IMR-90 (cell line): ENCODE results near the gene NKX1-1. TPM values are rescaled to one million over a fixed set of nuclear protein-coding genes. Genes with fewer than 3 reads are reported as not detected.

ENCODE experiments used
- ATAC-seq: fragments of 200-7000 bp; cut with Tn5 transposase; 2 replicates; pipeline ENCODE4 v1.9.1; 2020; ENCODE audit warnings: low read depth, mild to moderate bottlenecking, moderate library complexity
- BruUV-seq: library from RNA; stranded (reverse); fragments of 400-500 nt; replicated peaks from 2 replicates; lab custom pipeline; 2021; lab: Mats Ljungman, UMichigan
- CTCF ChIA-PET: fragments of 300-600 bp; formaldehyde crosslinking; extraction: SDS; loops from one replicate; lab custom pipeline; 2021; ENCODE audit warnings: antibody characterized with exemption; lab: Yijun Ruan, JAX
- POLR2A ChIA-PET: fragments of 300-600 bp; sonication (Branson Sonifier 250); formaldehyde crosslinking; loops from one replicate; lab custom pipeline; 2022; ENCODE audit warnings: antibody characterized with exemption; ENCODE audit not compliant: unreplicated experiment; lab: Charles Lee
- DNase-seq: peaks from one replicate; pipeline ENCODE4 v3.0.0; 2013
- H2AFZ ChIP-seq: replicated peaks from 2 replicates; pipeline ENCODE3; 2013; ENCODE audit warnings: low read length, mild to moderate bottlenecking; ENCODE audit not compliant: poor library complexity
- H2AK5ac ChIP-seq: 2 replicates; pipeline ENCODE4 v1.6.1; 2013; ENCODE audit warnings: low read depth, low read length, inconsistent platforms
- H2AK9ac ChIP-seq: replicated peaks from 2 replicates; pipeline ENCODE3; 2013; ENCODE audit warnings: mild to moderate bottlenecking, low read depth, low read length, moderate library complexity; ENCODE audit not compliant: poor library complexity
- H2BK120ac ChIP-seq: 2 replicates; pipeline ENCODE4 v1.6.1; 2013; ENCODE audit warnings: low read depth, low read length, inconsistent platforms
- H2BK15ac ChIP-seq: 3 replicates; pipeline ENCODE4 v1.6.1; 2013; ENCODE audit warnings: low read depth, low read length, inconsistent platforms
- H2BK20ac ChIP-seq: 2 replicates; pipeline ENCODE4 v1.6.1; 2013; ENCODE audit warnings: low read depth, mild to moderate bottlenecking, inconsistent platforms, low read length, moderate library complexity
- H2BK5ac ChIP-seq: 2 replicates; pipeline ENCODE4 v1.6.1; 2013; ENCODE audit warnings: mild to moderate bottlenecking, low read depth, low read length, inconsistent platforms; ENCODE audit not compliant: poor library complexity, severe bottlenecking
- H3K14ac ChIP-seq: replicated peaks from 2 replicates; pipeline ENCODE4 v1.6.1; 2013; ENCODE audit warnings: low read depth, low read length, inconsistent platforms
- H3K18ac ChIP-seq: 2 replicates; pipeline ENCODE4 v1.6.1; 2013; ENCODE audit warnings: low read depth, low read length, control low read depth
- H3K23ac ChIP-seq: 2 replicates; pipeline ENCODE4 v1.6.1; 2013; ENCODE audit warnings: low read depth, low read length, inconsistent platforms
- H3K27ac ChIP-seq: 2 replicates; pipeline ENCODE4 v1.5.1; 2013; ENCODE audit warnings: mild to moderate bottlenecking, control low read depth, low read length; ENCODE audit not compliant: insufficient read depth
- H3K27me3 ChIP-seq: 2 replicates; pipeline ENCODE4 v1.6.1; 2013; ENCODE audit warnings: low read length; ENCODE audit not compliant: control insufficient read depth, insufficient read depth
- H3K36me3 ChIP-seq: 2 replicates; pipeline ENCODE4 v1.6.1; 2013; ENCODE audit warnings: low read length, mixed read lengths; ENCODE audit not compliant: control insufficient read depth, insufficient read depth
- H3K4ac ChIP-seq: 2 replicates; pipeline ENCODE4 v1.6.1; 2013; ENCODE audit warnings: low read depth, low read length, inconsistent platforms
- H3K4me1 ChIP-seq: 2 replicates; pipeline ENCODE4 v1.6.1; 2013; ENCODE audit warnings: low read length, mixed read lengths; ENCODE audit not compliant: control insufficient read depth, insufficient read depth
- H3K4me2 ChIP-seq: 2 replicates; pipeline ENCODE4 v1.6.1; 2013; ENCODE audit warnings: low read depth, mild to moderate bottlenecking, control low read depth, low read length, moderate library complexity
- H3K4me3 ChIP-seq: 2 replicates; pipeline ENCODE4 v1.5.1; 2013; ENCODE audit warnings: low read depth, mild to moderate bottlenecking, control low read depth, low read length, moderate library complexity; ENCODE audit not compliant: insufficient read depth
- H3K56ac ChIP-seq: 2 replicates; pipeline ENCODE4 v1.6.1; 2013; ENCODE audit warnings: low read length, inconsistent platforms; ENCODE audit not compliant: insufficient read depth; ENCODE audit errors: extremely low read depth
- H3K79me1 ChIP-seq, 2 experiments: 2 replicates each; pipeline ENCODE4 v1.6.1; 2013; ENCODE audit warnings: low read length in 2 of 2, inconsistent platforms in 1 of 2, low read depth in 1 of 2
- H3K9ac ChIP-seq: 2 replicates; pipeline ENCODE4 v1.6.1; 2013; ENCODE audit warnings: low read depth, low read length, control low read depth
- H3K9me1 ChIP-seq: 2 replicates; pipeline ENCODE4 v1.6.1; 2013; ENCODE audit warnings: low read length, inconsistent platforms; ENCODE audit not compliant: insufficient read depth
- H3K9me3 ChIP-seq: 2 replicates; pipeline ENCODE4 v1.6.1; 2013; ENCODE audit warnings: low read length; ENCODE audit not compliant: control insufficient read depth, insufficient read depth
- H4K20me1 ChIP-seq: 2 replicates; pipeline ENCODE4 v1.6.1; 2013; ENCODE audit warnings: low read length, inconsistent platforms; ENCODE audit not compliant: insufficient read depth
- H4K5ac ChIP-seq: 2 replicates; pipeline ENCODE4 v1.6.1; 2013; ENCODE audit warnings: mild to moderate bottlenecking, low read depth, low read length, control low read depth
- H4K8ac ChIP-seq, 2 experiments: 2 replicates each; pipeline ENCODE4 v1.6.1; 2013; ENCODE audit warnings: low read depth in 2 of 2, low read length in 2 of 2, control low read depth in 1 of 2, inconsistent platforms in 1 of 2
- H4K91ac ChIP-seq: 2 replicates; pipeline ENCODE4 v1.6.1; 2013; ENCODE audit warnings: low read depth, low read length, inconsistent platforms; ENCODE audit not compliant: insufficient read depth
- BHLHE40 ChIP-seq: fragments of 150-350 bp; IDR thresholded peaks from 2 replicates; pipeline ENCODE4 v1.6.1; 2016; ENCODE audit warnings: mild to moderate bottlenecking, low read depth, low read length
- CEBPB ChIP-seq: IDR thresholded peaks from 2 replicates; pipeline ENCODE4 v1.6.1; 2012; ENCODE audit warnings: low read depth, low read length, improper control_type of control experiment
- CHD1 ChIP-seq: IDR thresholded peaks from 2 replicates; pipeline ENCODE4 v1.6.1; 2012; ENCODE audit warnings: low read depth, low read length, improper control_type of control experiment
- POLR2A ChIP-seq: IDR thresholded peaks from 2 replicates; pipeline ENCODE4 v1.6.1; 2012; ENCODE audit warnings: mild to moderate bottlenecking, low read depth, low read length
- RCOR1 ChIP-seq: IDR thresholded peaks from 2 replicates; pipeline ENCODE4 v1.6.1; 2012; ENCODE audit warnings: mild to moderate bottlenecking, low read length, improper control_type of control experiment; ENCODE audit not compliant: insufficient replicate concordance
- RFX5 ChIP-seq: IDR thresholded peaks from 2 replicates; pipeline ENCODE4 v1.8.0; 2012; ENCODE audit warnings: low read depth, mild to moderate bottlenecking, low read length, moderate library complexity
- SMC3 ChIP-seq: fragments of 150-350 bp; IDR thresholded peaks from 2 replicates; pipeline ENCODE4 v1.6.1; 2016; ENCODE audit warnings: low read depth, mild to moderate bottlenecking, antibody characterized with exemption, low read length, moderate library complexity
- WGBS, 2 experiments: methylation state at CpG; one replicate each; pipeline versions ENCODE4 v1.1.5 to v1.1.7; 2013; ENCODE audit warnings: missing lambda C conversion rate in 2 of 2; ENCODE audit not compliant: insufficient read length in 1 of 2; ENCODE audit errors: extremely low coverage in 2 of 2; 5-methylcytosine and 5-hydroxymethylcytosine counted together
- dilution Hi-C: fragments of 300-500 bp; cut with HindIII; formaldehyde crosslinking; loops from one replicate; pipeline ENCODE4 v1.14.3; 2018; ENCODE audit warnings: low sequenced_read_pairs; ENCODE audit not compliant: unreplicated experiment
- in situ Hi-C: fragments of 300-500 bp; cut with MboI; formaldehyde crosslinking; loops from 3 replicates; pipeline ENCODE4 v1.14.3; 2019; ENCODE audit warnings: low sequenced_read_pairs, inconsistent platforms, mixed read lengths
- intact Hi-C: fragments of 100-400 bp; cut with micrococcal nuclease; formaldehyde crosslinking; loops from 2 replicates; pipeline ENCODE4 v1.10.0; 2022
- polyA plus RNA-seq, 3 experiments: library from polyadenylated mRNA; depleted of rRNA; stranded (reverse); fragments of >200 nt; gene quantifications; 2 replicates each; pipeline ENCODE4 v1.2.3, GENCODE V29; 2012; ENCODE audit warnings: low replicate concordance in 1 of 3
- total RNA-seq: library from RNA; depleted of rRNA; stranded (reverse); fragments of >200 nt; gene quantifications from 2 replicates; pipeline ENCODE4 v1.2.3, GENCODE V29; 2012
- TF ChIP-seq, protein P1 (sequence below): conservative IDR thresholded peaks from 2 replicates; pipeline ENCODE4 v1.5.1; 2012; ENCODE audit warnings: mild to moderate bottlenecking, low read depth, low read length, improper control_type of control experiment

The NKX1-1 gene
- total and polyA plus RNA-seq, 2 of the 4 experiments (the other 2 are of a cell fraction) = not detected

DNA sequence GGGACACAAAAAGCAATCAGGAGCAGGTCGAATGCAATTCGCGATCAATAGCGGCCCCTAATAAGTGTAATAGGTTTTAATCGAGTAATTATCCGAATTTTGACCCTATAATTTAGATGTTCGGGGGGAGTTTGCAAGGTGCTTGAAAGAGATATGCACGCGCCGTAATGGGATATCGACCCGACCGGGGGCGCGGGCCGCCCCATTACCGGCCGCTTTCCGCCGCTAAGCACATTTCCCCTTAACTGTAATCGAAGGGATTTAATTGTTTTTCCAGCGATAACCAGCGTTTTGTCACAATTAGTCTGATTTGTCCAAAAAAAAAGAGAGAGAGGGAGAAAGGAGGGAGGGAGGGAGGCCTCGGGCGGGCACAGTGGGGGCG, 997 bp downstream of the NKX1-1 start:
- dilution Hi-C loops (no loop called here), intact Hi-C loops (no loop called here), in situ Hi-C loops (no loop called here)
- no peak overlapping the region for H4K91ac ChIP-seq
- no peak overlapping the region for H3K14ac ChIP-seq
- H3K9ac ChIP-seq = no peak overlapping the region
- no peaks in the 10 kb centered on the region for H4K20me1 ChIP-seq
- ChIA-PET CTCF (no interaction called here), POLR2A (no interaction called here)
- no peak overlapping the region for H2AK5ac ChIP-seq
- H3K27me3 ChIP-seq = peaks cover 86% of the 10 kb centered on the region
- no peak overlapping the region for H3K56ac ChIP-seq
- no peak overlapping the region for H2BK120ac ChIP-seq
- H2BK15ac ChIP-seq = no peak overlapping the region
- no TSS peak for BruUV-seq
- no CpG with 5 or more reads among the region's 26 CpGs for WGBS, 2 experiments
- H3K27ac ChIP-seq = no peak overlapping the region
- H3K9me1 ChIP-seq = no peaks in the 10 kb centered on the region
- no peaks in the 10 kb centered on the region for H3K4me1 ChIP-seq
- H3K4me2 ChIP-seq = no peak overlapping the region
- H3K23ac ChIP-seq = no peak overlapping the region
- no peak overlapping the region for H3K4ac ChIP-seq
- no peak overlapping the region for H2BK5ac ChIP-seq
- H2AK9ac ChIP-seq = no peak overlapping the region
- no peak overlapping the region for H3K18ac ChIP-seq
- no peaks in the 10 kb centered on the region for H3K36me3 ChIP-seq
- H3K9me3 ChIP-seq = no peaks in the 10 kb centered on the region
- H2BK20ac ChIP-seq = no peak overlapping the region
- no peak overlapping the region for H4K5ac ChIP-seq
- H2AFZ ChIP-seq = no peak overlapping the region
- H4K8ac ChIP-seq = no peak overlapping the region
- no peak overlapping the region for H3K4me3 ChIP-seq
- ATAC-seq = no peak
- no peaks in the 10 kb centered on the region for H3K79me1 ChIP-seq
- no peak for DNase-seq
- TF ChIP-seq RFX5 (no peak), BHLHE40 (no peak), POLR2A (no peak), RCOR1 (no peak), CEBPB (no peak), CHD1 (no peak), SMC3 (no peak)
- TF ChIP-seq, protein P1, sequence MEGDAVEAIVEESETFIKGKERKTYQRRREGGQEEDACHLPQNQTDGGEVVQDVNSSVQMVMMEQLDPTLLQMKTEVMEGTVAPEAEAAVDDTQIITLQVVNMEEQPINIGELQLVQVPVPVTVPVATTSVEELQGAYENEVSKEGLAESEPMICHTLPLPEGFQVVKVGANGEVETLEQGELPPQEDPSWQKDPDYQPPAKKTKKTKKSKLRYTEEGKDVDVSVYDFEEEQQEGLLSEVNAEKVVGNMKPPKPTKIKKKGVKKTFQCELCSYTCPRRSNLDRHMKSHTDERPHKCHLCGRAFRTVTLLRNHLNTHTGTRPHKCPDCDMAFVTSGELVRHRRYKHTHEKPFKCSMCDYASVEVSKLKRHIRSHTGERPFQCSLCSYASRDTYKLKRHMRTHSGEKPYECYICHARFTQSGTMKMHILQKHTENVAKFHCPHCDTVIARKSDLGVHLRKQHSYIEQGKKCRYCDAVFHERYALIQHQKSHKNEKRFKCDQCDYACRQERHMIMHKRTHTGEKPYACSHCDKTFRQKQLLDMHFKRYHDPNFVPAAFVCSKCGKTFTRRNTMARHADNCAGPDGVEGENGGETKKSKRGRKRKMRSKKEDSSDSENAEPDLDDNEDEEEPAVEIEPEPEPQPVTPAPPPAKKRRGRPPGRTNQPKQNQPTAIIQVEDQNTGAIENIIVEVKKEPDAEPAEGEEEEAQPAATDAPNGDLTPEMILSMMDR = no peak
